HG03439 (cell line): ENCODE measurements around the gene PLXND1.

Experiments used
- ATAC-seq: cut with Tn5 transposase; IDR thresholded peaks from one replicate; pipeline ENCODE4 v1.9.1; 2021; ENCODE audit warnings: mild to moderate bottlenecking, moderate library complexity; ENCODE audit not compliant: unreplicated experiment

Gene PLXND1

GRCh38 chr3:129513705-129514104 is 92.8 kb downstream of the PLXND1 start:
- no peak for ATAC-seq

- ATAC-seq: no peak
These were observed 93.9 kb downstream of the PLXND1 start for GRCh38 chr3:129512595-129512994.

- ATAC-seq: no peak
These were observed 99.2 kb downstream of the PLXND1 start for GRCh38 chr3:129507181-129507831.

GRCh38 chr3:129506231-129506742 is 100.2 kb downstream of the PLXND1 start:
- no peak for ATAC-seq

GRCh38 chr3:129505341-129505740 is 101.1 kb downstream of the PLXND1 start:
- ATAC-seq: no peak
